GM19023 (cell line): ENCODE measurements around the gene TWNK.
"Not testable (repeated sequence)": the region's sequence is repeated elsewhere in the genome, so short reads cannot be mapped to it uniquely, and the experiment has no call there.

Source experiments
- ATAC-seq: cut with Tn5 transposase; IDR thresholded peaks from one replicate; pipeline ENCODE4 v1.9.1; 2021; ENCODE audit warnings: mild to moderate bottlenecking, moderate library complexity; ENCODE audit not compliant: unreplicated experiment

Gene TWNK

DNA sequence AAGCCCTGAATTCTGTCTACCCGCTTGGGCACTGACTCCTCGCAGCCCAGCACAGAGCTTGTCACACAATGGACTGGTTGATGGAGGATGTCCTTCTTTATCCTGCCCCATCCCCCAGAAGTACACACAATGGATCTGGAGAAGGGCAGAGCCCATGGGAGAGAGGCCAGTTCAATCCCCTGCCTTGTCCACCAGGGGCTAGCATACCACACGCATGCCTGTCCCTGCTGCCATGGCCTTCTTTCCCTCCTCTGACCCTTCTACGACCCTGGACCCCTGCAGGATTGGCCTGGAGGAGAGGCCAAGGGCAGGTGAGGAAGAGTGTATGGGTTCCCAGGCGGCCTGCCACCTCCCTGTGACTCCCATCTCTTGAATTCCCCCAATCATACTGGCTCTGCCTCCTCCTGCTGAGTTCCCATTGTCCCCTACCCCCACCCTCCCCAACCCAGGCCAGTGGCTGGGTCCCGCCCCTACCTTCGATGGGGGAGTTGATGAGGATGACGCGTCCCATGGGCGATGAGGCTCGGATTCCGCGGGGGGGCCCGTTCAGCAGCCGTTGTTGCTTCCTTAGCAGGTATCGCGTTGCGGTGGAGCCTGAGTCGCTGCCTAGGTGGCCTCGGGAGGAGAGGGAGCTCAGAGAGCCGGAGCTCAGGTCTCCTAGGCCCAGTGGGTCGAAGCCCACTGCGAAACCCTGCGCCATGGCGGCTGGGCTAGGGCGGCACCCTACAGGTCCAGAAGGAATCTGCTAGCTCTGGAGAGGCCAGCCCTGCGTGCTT lies 42.4 kb downstream of the TWNK start:
- no peak for ATAC-seq

DNA sequence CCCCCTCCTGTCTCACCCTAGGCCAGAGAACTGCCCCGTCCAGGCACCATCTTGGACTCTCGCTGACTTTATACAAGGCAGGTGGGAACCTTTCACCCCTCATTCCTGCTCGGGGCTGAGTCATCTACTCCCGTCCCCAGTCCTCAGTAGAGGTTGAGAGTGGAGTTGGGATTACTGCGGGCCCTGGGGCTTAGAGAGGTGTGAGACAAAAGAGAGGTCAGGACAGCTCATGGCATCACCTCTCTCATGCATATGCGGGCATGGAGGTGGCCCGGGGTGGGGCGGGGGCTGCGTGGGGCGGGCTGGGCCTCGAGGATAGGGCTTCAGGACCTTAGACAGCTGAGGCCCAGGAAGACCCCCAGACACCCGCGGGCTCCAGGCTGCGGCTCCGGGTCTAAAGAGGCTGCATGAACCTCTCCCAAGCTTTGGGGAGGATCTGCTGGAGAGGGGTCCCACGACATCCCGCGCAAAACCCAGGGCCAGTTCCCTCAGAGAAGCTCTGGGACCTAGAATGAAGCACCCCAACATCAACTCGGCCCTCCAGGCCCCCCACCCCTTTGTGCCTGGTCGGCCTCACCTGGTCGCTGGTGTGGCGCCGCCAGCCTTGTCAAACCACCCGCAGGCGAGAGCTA lies 43.3 kb downstream of the TWNK start:
- ATAC-seq, result no peak

DNA sequence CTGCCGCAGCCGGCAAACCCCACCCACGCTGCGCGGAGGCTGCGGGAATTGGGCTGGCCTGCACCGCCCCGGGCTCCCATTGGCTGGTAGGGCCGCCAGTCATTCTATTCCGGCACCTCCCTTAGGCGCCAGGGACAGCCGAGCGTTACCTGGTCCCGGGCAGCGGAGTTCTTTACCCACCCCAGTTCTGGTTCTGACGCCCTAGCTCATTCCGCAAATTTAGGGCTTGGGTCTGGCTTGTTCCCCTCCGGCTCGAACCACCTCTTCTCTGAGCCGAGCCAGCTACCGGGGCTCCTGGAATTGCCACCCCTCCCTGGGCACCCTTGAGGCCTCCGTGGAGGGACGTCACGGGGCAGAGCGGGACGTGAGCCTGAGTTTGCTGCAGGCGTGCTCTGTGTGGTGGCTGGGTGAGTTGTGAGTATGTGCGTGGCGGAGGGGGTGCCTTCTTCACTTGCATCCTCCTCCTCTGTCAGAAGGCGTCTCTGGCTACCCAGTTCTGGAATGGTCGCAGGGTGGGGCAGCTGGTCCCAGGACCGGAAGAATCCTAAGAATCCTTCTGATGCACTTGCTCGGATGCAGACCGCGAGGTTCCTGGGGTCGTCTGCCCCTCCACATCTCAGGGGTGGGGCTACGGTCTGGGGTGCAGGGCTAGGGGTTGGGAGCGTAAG lies 43.9 kb downstream of the TWNK start, which contains the start of the genes PDZD7 and SFXN3:
Gene PDZD7, minus strand, starts transcription at position 2 of the 668 bp plus-strand sequence. CDS start 910 bp downstream, outside the sequence.
Gene SFXN3, plus strand, starts transcription at position 107 of the 668 bp plus-strand sequence. CDS start 3,461 bp downstream, outside the sequence.
- peak; percentile 91 for ATAC-seq

DNA sequence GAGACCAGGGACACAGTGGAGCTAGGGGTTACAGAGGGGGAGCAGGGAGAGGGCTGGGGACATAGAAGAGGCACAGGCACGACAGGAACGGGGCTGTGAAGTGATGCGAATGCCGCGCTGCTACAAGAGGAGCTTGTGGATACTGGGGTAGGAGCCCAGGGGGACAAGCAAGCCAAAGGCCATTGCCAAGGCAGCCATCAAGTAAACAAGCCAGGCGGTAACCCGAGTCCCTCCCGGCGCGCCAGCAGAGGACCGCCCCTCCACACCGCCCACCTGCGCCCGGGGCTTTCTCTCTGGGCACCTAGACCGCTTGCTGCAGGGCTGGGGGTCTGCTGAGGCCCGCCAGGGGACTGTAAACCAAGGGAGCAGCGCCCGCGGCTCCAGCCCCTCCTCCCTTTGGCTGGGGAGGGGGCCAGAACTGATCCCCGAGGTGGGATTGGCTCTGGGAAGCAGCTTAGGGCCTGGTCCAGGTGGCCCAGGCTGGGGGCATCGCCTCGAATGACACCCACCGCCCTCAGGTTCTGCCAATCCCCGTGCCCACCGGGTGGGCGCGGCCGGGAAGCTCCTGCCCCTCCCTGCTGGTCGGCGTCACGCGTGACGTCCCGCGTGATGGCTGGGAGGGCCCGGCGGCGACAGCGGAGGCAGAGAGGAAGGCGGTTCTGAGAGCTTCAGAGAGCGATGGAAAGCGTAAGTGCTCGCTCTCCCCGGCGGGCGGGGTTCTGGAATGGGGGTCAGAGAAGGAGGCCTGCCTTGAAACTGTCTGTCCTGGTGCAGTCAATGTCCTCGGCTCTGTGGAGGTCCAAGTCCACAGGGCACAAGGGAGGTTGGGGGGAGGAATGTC lies 44.7 kb downstream of the TWNK start:
- no peak for ATAC-seq

DNA sequence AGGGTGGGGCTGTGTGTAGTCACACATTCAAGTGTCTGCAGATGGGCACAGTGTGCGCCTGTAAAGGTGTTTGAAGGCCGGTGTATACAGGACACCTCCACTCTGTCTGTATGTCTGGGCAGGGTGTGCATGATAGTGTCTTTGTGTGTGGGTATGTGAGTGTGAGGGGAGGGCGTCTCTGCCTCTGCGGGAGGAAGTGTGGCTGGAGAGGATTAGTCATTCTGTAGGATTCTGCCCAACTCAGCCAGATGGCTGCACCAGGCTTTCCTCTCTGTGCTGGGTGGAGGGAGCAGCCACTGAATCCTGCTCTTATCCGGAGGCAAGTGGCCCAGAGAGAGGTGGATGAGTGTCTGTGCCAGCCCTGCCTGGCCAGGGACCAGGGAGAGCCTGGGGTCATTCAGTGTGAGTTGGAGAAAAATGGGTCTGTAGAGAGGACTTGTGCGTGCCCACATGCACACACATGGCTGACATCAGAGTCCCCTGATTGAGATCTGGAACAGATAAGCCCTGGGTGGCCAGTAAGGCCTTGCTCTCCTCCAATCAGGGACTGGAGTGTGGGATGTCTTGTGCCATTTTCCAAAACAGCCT lies 45.4 kb downstream of the TWNK start:
- no peak for ATAC-seq

DNA sequence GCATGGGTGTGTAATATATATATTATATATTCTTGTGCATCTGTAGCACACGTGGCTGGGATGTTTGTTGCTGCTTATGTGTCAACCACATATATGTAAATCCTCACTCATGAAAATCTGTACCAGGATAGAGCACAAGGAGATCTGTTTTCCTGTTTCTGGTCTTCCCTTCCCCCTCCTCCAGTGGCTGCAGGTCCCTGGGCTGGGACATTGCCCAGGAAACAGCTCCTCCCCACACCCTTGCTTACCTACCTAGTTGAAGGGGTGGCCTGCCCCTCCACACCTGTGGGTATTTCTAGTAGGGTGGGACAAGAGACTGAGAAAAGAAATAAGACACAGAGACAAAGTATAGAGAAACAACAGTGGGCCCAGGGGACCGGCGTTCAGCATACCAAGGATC lies 45.9 kb downstream of the TWNK start:
- ATAC-seq, result no peak

DNA sequence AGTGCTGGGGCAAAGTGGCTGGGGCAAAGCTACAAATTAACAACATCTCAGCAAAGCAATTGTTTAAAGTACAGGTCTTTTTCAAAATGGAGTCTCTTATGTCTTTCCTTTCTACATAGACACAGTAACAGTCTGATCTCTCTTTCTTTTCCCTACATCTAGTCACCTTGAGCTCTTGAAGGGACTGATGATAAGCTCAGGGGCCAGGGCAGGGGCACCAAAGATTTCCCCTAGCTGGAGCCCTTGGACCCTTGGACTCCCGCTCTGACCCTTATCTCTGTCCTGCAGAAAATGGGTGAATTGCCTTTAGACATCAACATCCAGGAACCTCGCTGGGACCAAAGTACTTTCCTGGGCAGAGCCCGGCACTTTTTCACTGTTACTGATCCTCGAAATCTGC lies 47.1 kb downstream of the TWNK start:
- not testable (repeated sequence) for ATAC-seq

DNA sequence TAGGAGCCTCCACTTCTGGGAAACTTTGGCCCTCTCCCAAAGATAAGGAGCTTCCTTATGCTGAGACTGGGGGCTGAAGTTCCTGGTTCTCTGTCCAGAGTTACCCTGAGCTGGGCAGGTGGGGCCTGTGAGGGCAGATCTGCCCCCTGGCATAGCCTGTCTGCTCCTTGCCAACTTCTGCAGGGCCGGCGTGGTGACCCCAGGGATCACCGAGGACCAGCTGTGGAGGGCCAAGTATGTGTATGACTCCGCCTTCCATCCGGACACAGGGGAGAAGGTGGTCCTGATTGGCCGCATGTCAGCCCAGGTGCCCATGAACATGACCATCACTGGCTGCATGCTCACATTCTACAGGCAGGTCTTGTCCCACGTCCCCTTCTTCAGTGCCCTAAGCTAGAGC lies 48.0 kb downstream of the TWNK start:
- ATAC-seq, result no peak

DNA sequence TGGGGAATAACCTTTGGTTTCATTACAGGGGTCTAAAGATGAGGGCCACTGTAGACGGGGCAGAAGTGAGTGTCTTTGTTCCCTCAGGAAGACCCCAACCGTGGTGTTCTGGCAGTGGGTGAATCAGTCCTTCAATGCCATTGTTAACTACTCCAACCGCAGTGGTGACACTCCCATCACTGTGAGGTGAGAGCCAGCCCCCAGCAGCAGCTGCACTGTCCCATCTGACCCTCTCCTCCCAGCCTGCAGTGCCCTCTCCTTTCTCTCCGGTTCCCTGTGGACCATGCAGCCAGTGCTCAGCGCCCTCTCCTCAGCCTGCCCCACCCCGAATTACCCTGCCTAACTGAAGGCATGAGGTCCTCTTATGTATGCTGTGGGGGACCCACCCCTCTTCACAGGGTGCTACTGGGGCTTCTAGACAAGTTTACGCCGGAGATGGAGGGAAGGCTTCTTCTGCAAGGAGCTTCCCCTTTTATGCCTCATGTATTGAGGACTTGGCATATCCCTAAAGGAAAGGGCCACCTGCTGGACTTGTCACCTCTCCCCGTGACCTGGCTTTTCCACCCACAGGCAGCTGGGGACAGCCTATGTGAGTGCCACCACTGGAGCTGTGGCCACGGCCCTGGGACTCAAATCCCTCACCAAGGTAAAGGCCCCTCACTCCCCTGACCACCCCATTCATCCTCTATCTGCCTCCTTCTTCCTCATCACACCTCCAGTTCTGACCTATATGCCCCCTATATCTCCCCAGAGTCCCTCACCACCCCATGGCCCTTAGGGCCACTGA lies 48.8 kb downstream of the TWNK start:
- ATAC-seq, result no peak

DNA sequence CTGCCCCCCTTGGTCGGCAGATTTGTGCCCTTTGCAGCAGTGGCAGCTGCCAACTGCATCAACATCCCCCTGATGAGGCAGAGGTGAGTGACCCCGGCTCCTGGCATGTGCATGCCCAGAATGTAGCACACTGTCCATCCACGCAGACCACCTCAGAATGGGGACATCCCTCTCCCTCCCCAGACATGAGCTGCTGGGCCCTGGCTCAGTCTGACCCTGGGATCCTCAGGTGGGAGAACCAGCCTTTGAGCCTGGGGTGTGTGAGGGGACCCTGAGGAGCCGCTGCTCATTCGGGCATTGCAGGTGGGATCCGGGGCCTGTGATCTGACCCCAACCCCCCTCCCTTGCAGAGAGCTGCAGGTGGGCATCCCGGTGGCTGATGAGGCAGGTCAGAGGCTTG lies 49.4 kb downstream of the TWNK start:
- ATAC-seq, result no peak

DNA sequence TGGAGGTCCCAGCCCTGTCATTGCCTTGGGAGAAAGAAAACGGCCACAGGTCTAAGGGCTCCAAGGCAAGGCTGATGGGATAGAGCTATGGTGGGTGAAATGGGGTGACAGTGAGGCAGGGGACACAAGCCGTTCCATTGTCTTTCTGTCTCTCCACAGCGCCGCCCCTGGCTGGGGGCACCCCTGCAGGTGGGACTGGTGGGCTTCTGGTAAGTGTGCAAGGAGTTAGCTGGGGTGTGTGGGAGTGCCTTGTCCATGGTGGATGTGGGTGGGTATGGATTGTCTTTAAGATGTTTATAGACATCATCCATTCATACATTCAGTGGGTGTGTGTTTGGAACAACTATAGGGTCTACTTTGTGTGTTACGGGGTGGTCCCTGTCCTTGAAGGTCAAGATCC lies 51.1 kb downstream of the TWNK start:
- no peak for ATAC-seq

DNA sequence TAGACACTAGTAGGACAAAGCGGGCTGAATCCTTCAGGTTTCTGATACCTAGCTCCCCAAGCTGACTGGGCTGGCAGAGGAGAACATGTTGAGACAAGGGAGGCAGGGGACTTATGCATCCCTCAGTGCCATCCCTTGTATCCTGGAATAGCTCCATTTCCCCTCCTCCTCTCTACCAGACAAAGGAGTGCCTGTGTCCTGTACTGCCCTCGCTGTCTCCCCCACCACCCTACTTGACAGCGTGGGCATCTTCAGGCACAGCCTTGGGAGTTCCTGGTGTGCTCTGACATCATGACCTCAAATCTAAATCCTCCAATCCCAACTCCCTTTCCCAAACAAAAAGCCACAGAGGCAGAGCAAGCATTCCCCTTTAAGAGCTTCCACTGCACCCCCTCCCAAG lies 52.7 kb downstream of the TWNK start:
- no peak for ATAC-seq

DNA sequence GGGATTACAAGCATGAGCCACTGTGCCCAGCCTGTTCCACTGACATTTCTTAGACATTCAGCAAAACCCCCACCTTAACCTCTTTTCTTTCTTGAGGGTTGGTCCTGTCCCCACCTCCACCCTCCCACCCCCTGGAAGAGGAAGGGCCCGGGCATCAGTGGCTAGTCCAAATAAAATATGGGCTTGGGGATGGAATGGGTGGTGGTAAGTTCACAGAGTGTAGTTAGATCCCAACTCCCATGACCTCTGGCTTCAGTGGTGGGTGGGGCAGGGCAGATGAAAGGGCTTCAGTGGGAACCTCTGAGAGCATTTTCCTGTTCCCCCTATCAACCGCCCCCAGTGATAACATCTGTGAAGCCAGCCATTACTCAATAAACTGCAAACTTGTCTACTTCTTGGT lies 53.5 kb downstream of the TWNK start:
- ATAC-seq, result no peak

DNA sequence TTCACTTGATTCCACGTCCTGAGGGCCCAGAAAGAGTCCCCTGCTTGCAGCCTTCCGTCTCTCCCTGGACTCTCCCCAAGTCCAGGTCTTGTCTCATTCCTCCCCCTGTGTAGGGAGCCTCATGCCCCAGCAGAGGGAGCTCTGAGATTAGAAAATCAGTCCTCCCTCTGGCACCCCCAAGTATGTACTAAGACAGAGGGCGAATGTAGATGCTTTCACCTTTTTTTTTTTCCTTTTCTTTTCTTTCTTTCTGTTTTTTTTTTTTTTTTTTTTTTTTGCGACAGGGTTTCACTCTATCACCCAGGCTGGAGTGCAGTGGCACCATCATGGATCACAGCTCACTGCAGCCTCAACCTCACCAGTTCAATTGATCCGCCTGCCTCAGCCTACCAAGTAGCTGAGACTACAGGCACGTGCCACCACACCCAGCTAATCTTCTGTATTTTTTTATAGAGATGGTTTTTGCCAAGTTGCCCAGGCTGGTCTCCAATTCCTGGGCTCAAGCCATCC lies 54.0 kb downstream of the TWNK start:
- no peak for ATAC-seq

DNA sequence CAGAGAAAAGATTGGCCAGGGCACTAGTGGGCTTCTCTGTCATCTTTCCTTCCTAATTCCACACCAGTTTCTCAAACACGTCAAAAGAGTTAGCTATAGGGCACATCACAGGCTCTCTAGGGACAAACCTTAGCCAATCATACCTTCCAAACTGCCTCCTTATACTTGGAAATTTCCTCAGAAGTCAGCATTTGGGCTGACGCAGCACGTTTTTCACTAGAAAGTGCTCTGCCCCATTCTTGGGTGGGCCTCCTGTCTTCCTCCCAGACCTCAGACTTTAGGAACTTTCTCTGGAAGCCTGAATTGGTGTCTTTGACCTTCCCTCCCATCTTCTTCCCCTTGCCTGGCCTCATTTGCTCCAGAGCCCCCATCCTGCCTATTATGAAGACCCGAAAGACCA lies 54.8 kb downstream of the TWNK start:
- no peak for ATAC-seq

DNA sequence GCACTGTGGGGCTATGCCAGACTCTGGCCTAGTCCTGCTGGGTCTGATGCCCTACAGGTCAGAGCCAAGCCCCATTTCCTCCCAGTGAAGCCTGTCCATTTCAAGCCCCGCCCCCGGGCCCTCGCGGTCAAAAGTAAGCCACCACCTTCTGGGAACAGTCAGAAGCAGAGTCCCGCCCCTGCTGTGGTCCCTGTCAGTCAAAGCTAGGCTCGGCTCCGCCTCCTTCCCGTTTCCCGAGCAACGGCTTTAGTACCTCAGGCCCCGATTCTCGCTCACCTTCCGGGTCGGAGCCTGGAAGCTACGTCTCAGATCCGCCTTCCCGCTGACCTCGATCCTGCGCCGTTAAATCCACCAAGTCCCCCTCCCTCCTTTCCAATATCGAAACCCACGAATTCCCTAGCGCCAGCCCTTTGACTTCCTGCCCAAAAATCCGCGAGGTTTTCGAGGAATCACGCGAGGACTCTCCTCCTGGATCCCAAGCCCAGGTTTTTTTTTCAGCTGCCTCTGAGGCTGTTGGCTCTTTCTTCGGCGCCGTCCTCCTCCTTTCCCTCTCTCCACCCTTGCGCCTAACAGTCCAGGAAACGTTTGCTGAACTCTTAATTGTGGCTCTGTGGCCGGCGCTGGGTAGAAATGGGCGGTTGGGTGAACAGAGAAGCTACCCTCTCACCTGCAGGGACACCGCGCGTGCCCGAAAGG lies 55.5 kb downstream of the TWNK start:
- peak; percentile 96 for ATAC-seq

DNA sequence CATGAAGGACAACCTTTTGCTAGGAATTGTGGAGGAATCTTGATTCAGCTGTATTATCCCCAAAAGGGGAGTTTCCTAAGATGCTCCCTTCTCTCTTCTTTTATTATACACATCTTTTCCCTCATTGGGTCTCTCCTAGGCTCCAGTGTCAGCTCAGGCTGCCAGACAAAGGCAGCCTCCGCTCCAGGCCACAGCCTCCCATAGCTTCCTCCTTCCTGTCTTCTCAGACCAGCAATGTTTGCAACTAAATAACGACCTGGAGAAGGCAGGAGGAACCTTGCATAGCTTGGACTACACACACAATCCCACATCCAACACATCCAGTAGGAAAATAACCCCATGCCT lies 56.0 kb downstream of the TWNK start:
- ATAC-seq, result no peak
